Ammon's horn (tissue), 1 donor: ENCODE measurements around the gene ORMDL2.
A peak's percentile ranks its signal among the peaks of the same experiment; 100 is the strongest.

ENCODE experiments used
- DNase-seq: peaks from one replicate; pipeline ENCODE4 v3.0.0-alpha.2; 2016; ENCODE audit warnings: low spot score

Gene ORMDL2, protein sequence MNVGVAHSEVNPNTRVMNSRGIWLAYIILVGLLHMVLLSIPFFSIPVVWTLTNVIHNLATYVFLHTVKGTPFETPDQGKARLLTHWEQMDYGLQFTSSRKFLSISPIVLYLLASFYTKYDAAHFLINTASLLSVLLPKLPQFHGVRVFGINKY

DNA sequence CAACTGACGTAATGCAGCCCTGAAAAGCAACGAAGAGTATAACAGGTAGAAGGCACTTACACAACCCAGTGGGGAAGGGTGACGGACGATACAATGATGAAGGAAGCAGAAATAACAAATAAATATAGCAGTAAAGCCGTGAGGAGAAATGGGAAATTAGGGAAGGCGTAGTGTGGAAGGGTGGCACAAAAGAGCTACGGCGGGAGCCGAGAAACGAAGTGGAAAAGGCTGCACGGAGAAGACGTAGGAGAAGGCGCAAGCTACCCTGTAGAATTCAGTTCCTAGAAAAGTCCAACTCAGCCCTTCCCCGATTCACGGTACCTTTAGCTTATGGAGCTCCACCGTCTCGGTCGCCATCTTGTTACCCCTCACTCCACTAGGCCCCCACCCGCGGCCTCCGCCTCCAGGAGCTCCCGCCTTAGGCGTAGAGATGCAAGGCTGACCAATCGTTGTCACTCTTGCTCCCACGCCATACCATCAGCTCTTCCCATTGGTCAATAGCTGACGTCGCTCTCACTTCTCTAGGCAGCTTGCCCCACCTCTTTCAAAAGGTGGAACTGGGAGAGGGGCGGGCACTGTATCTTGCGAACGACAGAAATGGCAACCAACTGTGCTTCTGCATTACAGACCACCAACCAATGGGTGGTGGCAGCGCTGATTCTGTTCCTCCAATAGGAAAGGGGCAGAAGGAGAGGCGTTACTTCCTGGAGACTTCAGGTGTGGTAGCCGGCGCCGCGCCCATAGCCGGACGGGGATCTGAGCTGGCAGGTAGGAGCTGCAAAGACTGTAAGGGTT is at the start of gene ORMDL2, which contains the start of gene SARNP:
Gene ORMDL2 (plus strand): TSS at position 697 of the 795 bp plus-strand sequence. CDS start 959 bp downstream, outside the sequence.
Gene SARNP (minus strand): TSS at position 380 of the 795 bp plus-strand sequence. CDS start 23 bp downstream, at position 357.
- peak; percentile 100 for DNase-seq

DNA sequence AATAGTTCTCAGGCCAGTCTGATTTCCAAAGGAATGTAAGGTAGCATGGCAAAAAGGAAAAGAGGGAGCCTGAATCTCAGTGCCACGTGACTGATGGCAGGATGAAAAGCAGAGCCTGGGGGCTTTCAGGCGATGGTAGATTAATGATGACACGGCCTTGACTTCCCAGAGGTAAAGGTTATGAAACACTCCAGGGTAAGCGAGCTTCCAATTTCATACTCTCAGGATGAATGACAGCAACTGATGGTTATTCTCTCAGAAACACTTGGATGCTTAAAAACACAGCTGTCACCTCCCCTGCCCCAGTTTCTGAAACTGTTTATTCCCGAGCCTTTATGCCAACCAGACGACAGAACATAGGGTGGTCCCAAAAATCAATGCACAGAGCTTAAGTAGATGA is 46.1 kb upstream of the ORMDL2 start:
- no peak for DNase-seq

DNA sequence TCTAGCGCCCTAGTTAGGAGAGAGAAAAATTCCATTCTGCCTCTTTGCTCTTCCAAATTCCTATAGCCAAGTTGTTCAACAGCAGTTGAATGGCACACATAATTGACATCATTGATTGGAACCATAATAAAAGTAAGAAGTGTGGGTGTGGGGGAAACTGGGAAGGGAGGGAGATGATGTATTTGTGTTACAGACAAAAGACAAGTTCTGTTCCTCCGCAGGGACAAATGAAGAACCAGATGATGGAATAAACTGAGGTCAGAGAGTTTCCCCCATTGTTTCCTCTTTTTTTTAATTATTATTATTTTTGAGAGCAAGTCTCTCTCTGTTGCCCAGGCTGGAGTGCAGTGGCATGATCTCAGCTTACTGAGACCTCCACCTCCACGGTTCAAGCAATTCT is 40.0 kb upstream of the ORMDL2 start:
- DNase-seq, result no peak

DNA sequence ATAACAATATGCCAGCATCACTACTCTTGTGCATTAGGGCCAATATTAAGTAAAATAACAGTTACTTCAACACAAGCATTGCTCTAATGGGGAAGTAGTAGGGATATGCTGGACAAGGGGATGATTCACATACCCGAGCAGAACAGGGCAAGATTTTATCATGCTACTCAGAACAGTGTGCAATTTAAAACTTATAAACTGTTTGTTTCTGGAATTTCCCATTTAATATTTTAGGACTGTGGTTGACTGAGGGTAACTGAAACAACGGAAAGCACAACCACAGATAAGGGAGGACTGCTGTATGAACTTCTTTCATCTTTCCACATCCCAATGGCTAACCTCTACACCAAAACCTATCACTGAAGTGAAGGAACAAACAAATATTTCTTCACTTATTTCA is 37.2 kb upstream of the ORMDL2 start:
- no peak for DNase-seq

DNA sequence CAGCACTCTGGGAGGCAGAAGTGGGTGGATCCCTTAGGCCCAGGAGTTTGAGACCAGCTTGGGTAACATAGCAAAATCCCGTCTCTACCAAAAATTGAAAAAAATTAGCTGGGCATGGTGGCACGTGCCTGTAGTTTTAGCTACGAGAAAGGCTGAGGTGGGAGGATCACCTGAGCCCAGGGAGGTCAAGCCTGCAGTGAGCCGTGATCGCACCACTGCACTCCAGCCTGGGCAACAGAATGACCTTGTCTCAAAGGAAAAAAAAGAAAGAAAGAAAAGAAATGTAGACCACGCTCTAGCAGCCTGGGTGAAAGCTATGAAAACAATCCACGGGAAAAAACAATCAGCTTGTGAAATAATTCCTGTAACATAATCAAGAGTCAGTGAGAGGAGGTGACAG is 29.3 kb upstream of the ORMDL2 start:
- no peak for DNase-seq

DNA sequence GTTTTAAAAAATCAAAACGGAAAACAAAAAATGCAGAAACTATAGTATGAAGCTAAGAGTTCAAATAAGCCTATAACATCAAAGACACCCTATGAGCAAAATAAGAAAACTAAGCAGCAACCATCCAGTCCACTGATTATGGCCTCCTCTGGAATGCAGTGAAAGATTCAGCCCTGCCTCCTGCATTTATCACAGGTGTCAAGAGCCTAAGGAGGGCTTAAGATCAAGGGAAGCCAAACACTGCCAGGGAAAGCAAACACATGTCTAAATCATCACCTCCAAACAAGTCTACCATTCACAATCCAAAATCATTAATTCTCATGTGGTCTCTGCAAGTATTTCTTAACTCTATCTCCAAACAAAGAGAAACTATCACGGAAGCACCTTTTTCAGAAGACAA is 28.7 kb upstream of the ORMDL2 start:
- no peak for DNase-seq

DNA sequence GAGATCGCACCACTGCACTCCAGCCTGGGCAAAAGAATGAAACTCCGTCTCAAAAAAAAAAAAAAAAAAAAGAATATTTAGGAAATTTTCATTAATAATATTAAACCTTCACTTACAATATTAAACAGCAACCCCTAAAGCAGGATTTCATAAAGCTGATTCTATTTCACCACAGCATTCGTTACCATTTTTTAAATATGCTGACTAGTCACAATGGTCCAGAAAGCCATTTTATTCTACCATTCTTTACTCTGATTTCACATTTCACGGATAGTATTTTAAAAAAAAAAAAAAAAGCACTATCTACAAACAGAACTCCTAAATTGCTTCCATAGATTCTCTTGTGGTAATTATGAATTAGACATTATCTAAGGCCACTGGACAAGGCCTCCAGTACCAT is 27.9 kb upstream of the ORMDL2 start:
- no peak for DNase-seq

DNA sequence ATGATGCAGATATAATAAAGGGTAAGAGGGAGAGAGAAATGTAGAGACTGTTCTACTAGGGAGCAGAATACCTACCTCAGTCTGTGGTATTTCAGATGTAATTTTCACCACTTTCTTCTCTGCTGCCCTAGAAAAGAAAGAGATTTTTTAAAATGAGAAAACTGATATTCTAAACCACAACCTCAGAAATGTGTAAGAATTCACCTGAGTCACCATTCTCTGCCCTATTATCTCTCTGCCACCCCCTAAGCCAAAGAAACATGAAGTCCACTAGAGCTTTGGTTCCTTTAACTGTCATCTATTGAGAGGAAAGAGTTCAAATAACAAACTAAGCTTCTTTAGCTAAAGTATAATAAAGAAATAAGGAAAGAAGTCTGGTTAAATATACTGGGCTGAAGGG is 21.9 kb upstream of the ORMDL2 start:
- DNase-seq, result no peak

DNA sequence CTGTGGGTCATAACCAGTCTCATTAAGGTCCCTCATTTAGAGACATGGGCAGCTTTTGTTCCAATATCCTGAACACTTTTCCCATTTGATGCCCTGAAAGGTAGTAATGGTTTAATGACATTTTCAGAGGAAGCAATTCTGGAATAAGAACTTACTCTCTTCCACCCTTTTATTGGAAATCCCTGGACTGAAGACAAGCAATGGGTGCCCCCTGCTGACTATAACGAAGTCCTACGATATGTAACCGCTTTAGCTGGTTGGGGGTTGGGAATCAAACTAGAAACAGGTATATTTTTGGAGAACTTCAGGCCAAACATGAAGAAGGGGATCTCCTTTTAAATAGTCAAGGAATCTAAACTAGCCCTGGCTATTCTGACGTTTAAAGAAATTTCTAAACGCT is 20.8 kb upstream of the ORMDL2 start:
- peak; percentile 66 for DNase-seq

DNA sequence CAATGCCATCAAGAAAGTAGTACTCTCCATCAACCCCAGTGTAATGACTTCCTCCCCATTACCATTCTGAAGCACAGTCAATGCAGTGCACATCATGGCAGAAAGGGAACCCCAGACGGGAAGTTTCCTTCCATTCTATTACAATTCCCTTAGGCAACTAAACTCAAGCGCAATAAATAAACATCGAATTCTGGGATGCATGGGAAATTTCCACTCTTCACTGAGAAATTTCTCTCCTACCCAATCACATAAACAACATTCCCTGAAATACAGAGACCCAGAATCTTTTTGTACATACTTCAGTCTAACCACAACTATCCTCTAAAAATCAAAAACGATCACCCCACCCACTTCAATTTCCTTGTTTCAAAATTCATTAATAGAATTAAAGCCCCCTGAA is 20.3 kb upstream of the ORMDL2 start:
- no peak for DNase-seq

DNA sequence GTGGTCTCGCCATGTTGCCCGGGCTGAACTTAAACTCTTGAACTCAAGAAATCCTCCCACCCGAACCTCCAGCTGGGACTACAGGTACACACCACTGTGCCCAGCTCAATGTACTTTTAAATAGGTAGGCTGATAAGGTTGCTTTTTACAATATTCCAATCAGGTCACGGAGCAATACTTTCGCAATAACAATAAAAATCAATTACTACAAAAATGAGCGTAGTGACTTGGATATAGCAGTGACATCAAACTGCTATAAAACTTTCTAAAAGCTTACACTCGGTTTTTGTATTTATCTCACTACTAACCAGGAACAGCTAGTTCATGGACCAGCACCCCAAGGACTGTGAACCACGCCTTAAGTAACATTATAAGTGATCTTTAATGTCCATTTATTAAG is 10.9 kb upstream of the ORMDL2 start:
- no peak for DNase-seq

DNA sequence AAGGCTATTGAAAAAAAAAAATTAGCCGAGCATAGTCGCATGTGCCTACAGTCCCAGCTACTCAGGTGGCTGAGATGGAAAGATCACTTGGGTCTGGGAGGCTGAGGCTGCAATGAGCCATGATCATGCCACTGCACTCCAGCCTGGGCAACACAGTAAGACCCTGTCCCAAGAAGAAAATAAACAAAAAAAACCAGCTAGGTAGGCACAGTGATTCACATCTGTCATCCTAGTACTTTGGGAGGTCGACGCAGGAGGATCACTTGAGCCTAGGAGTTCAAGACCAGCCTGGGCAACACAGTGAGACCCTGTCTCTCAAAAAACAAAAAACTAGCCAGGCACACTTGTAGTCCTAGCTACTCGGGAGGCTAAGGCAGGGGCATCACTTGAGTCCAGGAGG is 8.6 kb upstream of the ORMDL2 start:
- no peak for DNase-seq

DNA sequence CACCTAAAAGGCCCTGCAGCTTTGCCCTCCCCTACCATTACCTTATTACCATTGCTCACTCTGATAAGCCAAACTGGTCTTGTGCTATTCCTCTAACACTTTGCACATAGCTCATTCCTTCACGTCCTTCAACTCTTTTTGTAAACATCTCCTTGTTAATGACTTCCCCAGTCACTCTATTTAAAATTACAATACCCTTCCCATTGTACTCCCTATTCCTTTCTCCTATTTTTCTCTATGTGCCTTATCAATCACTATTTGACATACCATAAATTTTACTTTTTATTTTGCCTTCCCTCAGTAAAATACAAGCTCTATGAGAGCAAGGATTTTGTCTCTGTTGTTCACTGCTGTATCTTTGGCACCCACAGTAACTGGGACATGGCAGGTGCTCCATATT is 5.8 kb upstream of the ORMDL2 start:
- no peak for DNase-seq

DNA sequence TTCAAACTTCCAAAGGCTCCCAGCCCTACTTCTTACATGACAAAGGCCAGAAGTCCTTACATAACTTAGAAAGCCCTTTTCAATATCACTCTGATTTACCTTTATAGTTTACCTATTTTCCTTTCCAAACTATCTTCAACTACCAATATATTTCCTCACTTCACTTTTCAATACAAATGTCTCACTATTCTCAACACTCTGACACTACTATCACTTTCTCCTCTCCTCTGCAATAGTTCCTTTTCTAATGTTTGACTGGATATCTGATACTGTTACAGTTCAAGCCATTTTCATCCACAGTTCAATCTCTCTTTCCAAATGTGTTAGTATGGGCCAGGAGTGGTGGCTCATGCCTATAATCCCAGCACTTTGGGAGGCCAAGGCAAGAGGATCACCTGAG is 3.6 kb upstream of the ORMDL2 start:
- DNase-seq, result no peak

DNA sequence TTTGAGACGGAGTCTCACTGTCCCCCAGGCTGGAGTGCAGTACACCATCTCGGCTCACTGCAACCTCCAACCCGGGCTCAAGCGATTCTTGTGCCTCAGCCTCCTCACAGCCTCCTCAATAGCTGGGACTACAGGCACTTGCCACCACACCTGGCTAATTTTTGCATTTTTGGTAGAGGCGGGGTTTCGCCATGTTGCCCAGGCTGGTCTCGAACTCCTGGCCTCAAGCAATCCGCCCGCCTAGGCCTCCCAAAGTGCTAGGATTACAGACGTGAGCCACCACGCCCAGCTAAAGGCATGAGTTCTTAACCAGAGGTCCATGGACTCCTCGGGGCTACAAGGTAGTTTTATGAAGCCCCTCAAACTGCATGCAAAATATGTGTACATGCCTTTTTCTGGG is 2.4 kb upstream of the ORMDL2 start:
- DNase-seq, result no peak

DNA sequence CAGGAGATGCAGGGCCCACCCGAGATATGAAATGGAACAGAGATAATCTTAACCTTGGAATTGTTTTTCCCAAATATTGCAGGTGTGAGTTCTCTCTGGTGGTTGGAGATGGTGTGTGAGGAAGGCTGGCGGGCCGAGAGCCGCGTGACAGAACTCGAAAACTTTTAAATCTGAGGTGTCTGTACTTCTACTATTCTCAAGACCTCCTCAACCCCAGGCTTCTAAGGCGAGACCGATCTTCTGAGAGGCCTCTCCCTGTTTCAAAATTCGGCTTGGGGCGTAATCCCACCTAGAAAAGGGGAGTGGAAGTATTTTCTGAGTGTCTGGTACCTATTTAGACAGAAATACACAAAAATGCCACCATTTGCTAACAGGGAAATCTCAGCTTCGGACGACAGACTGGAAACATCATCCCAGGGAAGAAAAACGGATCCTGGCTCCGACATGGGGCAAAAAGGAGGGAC is 928 bp upstream of the ORMDL2 start:
- DNase-seq, result no peak

DNA sequence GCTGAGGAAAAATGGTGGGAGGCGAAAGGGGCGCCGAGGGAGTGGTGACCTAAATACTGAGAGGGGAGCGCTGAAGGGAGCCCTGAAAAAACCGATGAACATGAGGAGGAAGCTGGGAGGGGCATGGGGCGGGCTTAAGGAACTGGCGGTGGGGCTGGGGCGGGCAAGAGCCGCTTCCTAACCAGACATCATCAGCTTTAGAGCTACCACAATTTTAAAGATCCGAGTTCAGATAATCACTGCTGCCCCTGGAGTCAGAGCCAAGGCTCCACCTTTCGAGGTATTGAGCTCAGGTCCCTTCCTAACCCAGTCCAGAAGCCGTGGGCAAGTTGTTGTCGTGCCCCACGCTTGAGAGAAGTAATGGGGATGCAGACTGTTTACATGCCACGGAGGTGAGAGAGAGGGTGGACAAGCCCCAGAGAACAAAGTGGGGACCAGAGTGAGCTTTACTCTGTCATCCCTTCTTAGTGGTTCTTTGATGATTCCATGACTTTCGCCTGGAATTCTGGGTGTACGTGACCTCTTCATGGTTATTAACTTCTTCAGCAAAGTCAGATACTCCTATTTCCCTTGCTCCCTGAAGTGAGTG is 393 bp downstream of the ORMDL2 start:
- DNase-seq, result no peak

DNA sequence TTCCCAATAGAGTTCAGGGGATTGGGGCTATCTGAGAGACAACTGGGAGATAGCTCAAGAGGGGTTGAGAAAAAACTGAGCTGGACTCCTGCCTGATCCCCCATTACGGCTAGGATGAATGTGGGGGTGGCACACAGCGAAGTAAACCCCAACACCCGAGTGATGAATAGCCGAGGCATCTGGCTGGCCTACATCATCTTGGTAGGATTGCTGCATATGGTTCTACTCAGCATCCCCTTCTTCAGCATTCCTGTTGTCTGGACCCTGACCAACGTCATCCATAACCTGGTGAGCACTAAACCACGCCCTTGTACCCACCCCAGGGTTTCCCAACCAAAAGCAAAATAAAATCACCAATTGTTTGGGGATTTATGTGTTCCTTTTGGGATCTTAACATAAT is 1.0 kb downstream of the ORMDL2 start:
- DNase-seq, result no peak

DNA sequence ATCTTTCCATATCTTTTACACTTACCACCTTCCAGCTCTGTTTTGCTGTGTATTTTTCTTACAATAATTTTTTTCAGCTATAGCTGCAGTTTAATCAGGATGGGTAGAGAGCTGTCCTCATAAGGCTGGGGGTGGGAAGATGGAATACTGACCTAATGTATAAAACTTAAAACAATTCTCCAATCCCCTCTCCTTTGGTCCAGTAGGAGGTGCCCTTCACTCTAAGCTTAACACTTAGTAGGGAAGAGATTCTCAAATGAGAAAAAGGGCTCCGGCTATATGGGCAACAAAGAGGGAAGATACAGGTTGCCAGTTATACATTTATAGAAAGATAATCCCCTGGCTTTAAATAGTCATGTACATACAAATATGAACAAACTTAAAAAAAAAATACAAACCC is 2.8 kb downstream of the ORMDL2 start:
- DNase-seq, result no peak

DNA sequence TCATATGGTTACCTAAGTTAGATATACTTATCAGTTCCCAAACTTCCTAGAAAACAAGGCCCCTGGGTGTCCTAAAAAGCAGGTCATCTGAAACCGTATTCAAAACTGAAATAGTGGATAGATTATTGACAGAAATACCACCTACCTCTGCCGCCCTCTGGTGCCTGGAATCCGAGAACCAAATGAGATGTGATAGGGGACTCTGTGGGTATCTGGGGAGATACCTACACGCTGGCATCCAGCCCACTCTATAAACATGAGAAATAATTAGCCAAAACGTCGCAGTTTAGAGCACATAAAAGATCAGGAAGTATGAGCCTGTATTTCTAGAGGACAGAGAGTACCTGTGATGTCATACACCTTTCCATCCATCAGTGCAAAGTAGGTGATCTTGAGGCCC is 4.4 kb downstream of the ORMDL2 start:
- DNase-seq, result no peak

DNA sequence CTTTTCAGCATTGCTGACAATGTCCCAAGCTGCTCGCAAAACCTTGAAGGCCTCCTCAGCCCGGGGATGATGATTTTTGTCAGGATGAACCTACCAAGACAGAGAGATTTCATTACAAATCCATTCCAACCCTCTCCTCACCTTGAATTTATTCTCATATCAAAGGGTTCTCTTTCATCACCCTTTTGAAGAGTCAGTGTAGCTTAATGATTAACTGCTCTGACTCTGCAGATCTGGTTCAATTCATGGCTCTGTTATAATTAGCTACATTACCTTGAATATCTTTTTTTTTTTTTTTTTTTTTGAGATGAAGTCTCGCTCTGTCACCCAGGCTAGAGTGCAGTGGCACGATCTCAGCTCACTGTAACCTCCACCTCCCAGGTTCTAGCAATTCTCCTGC is 5.6 kb downstream of the ORMDL2 start:
- no peak for DNase-seq

DNA sequence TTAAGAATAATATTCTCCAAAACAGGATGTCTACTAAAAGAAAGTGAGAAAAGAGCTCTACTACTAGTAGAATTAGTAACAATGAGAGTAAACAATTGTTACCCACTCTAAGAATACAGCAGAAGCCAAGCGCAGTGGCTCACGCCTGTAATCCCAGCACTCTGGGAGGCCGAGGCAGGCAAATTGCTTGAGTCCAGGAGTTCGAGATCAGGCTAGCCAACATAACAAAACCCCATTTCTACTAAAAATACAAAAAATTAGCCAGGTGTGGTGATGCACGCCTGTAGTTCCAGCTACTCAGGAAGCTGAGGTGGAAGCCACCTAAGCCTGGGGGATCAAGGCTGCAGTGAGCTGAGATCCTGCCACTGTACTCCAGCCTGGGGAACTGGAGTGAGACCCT is 6.9 kb downstream of the ORMDL2 start:
- no peak for DNase-seq

DNA sequence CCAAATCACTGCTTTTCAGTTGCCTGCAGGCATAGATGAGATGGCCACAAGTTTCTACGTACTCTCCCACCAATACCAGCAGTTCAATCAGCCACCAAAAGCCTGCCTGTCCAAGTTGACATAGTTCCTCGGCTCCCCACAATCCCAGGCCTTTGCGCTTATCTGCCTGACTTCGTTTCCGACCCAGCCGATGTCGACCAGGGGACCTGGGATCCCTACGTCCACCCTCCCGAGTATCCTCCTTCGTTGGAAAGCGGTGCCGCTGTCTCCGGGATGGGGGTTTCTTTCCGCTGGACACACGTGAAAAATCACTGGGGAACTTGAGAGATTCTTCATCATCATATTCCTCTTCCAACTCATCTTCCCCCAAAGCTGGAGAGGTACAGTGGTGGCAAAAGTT is 10.0 kb downstream of the ORMDL2 start:
- no peak for DNase-seq
